H1 (cell line): ENCODE measurements around the gene ERI2. TPM values are rescaled to one million over a fixed set of nuclear protein-coding genes. Genes with fewer than 3 reads are reported as not detected.

Experiments used
- CTCF ChIA-PET: fragments of 300-600 bp; sonication (Branson Sonifier 250); formaldehyde crosslinking; loops from one replicate; lab custom pipeline; 2021; ENCODE audit not compliant: partially characterized antibody; lab: Charles Lee
- POLR2A ChIA-PET: fragments of 300-600 bp; sonication (Branson Sonifier 250); formaldehyde crosslinking; loops from one replicate; lab custom pipeline; 2021; ENCODE audit warnings: inconsistent platforms; ENCODE audit not compliant: partially characterized antibody; lab: Charles Lee
- DNase-seq, 2 experiments: peaks; one replicate each; pipeline versions ENCODE4 v3.0.0 to v3.0.0-alpha.2; 2010 to 2022; ENCODE audit warnings: low spot score in 2 of 2, low read depth in 1 of 2, mixed read lengths in 1 of 2
- FAIRE-seq: peaks from 2 replicates; lab custom pipeline; 2011; peaks lifted over from hg19 to GRCh38; lab: Jason Lieb, UNC
- H2AFZ ChIP-seq: 2 replicates; pipeline ENCODE4 v1.8.1; 2012; ENCODE audit warnings: low read length, inconsistent platforms
- H2AK5ac ChIP-seq: 2 replicates; pipeline ENCODE4 v1.6.1; 2013; ENCODE audit warnings: low read depth, low read length
- H2BK120ac ChIP-seq: replicated peaks from 2 replicates; pipeline ENCODE3; 2013; ENCODE audit warnings: low read depth, low read length, inconsistent platforms
- H2BK12ac ChIP-seq: 2 replicates; pipeline ENCODE4 v1.6.1; 2013; ENCODE audit warnings: low read depth, low read length
- H2BK15ac ChIP-seq: 2 replicates; pipeline ENCODE4 v1.6.1; 2013; ENCODE audit warnings: low read length
- H2BK20ac ChIP-seq: 2 replicates; pipeline ENCODE4 v1.6.1; 2013; ENCODE audit warnings: low read length
- H2BK5ac ChIP-seq: 2 replicates; pipeline ENCODE4 v1.6.1; 2013; ENCODE audit warnings: low read depth, low read length
- H3K14ac ChIP-seq: 2 replicates; pipeline ENCODE4 v1.6.1; 2013; ENCODE audit warnings: inconsistent platforms; ENCODE audit not compliant: insufficient read length
- H3K18ac ChIP-seq: 2 replicates; pipeline ENCODE4 v1.6.1; 2013; ENCODE audit warnings: low read length; ENCODE audit errors: extremely low read depth
- H3K23ac ChIP-seq: 2 replicates; pipeline ENCODE4 v1.6.1; 2013; ENCODE audit warnings: inconsistent platforms; ENCODE audit not compliant: insufficient read length
- H3K23me2 ChIP-seq: 2 replicates; pipeline ENCODE4 v1.6.1; 2013; ENCODE audit warnings: low read depth, low read length
- H3K27ac ChIP-seq: 2 replicates; pipeline ENCODE4 v1.6.1; 2011; ENCODE audit warnings: low read depth, low read length, inconsistent platforms
- H3K27me3 ChIP-seq, 4 experiments: replicated peaks in 1 of 4; 1 replicate in 1 of 4; 2 replicates in 3 of 4; pipeline versions ENCODE4 v1.6.1 to v1.8.1; 2011 to 2013; ENCODE audit warnings: low read length in 3 of 4, mild to moderate bottlenecking in 3 of 4, inconsistent platforms in 2 of 4, mixed read lengths in 2 of 4, moderate library complexity in 1 of 4; ENCODE audit not compliant: control insufficient read depth in 3 of 4, insufficient read depth in 3 of 4; ENCODE audit errors: extremely low read depth in 1 of 4
- H3K36me3 ChIP-seq, 4 experiments: 2 replicates each; pipeline versions ENCODE4 v1.6.1 to v1.8.1; 2011 to 2013; ENCODE audit warnings: mild to moderate bottlenecking in 4 of 4, low read length in 3 of 4, moderate library complexity in 2 of 4, control low read depth in 1 of 4, inconsistent platforms in 1 of 4; ENCODE audit not compliant: insufficient read depth in 4 of 4, control insufficient read depth in 2 of 4
- H3K4ac ChIP-seq: replicated peaks from 2 replicates; pipeline ENCODE3; 2013; ENCODE audit warnings: low read length, low read depth, mixed read lengths, inconsistent platforms; ENCODE audit not compliant: insufficient read length
- H3K4me1 ChIP-seq, 4 experiments: replicated peaks in 1 of 4; 1 replicate in 1 of 4; 2 replicates in 3 of 4; pipeline versions ENCODE4 v1.6.1 to v1.8.1; 2011 to 2013; ENCODE audit warnings: low read length in 3 of 4, inconsistent platforms in 2 of 4, mixed read lengths in 1 of 4; ENCODE audit not compliant: insufficient read depth in 4 of 4, control insufficient read depth in 3 of 4
- H3K4me2 ChIP-seq, 2 experiments: 2 replicates each; pipeline versions ENCODE4 v1.6.1 to v1.8.1; 2011 to 2013; ENCODE audit warnings: low read depth in 2 of 2, low read length in 2 of 2, control low read depth in 1 of 2, inconsistent platforms in 1 of 2, mild to moderate bottlenecking in 1 of 2; ENCODE audit not compliant: insufficient read depth in 1 of 2
- H3K4me3 ChIP-seq, 4 experiments: fragments of 200-600, 300-600 bp in 1 of 4; sonication (generic), shearing (Covaris generic), sonication (Bioruptor Twin) in 1 of 4; 2 replicates each; pipeline versions ENCODE4 v1.5.1 to v1.8.1; 2011 to 2016; ENCODE audit warnings: low read length in 4 of 4, low read depth in 3 of 4, control low read depth in 2 of 4, inconsistent platforms in 2 of 4, mild to moderate bottlenecking in 2 of 4, mixed read lengths in 1 of 4, moderate library complexity in 1 of 4; ENCODE audit not compliant: insufficient read depth in 2 of 4; ENCODE audit errors: extremely low read depth in 1 of 4
- H3K56ac ChIP-seq: replicated peaks from 2 replicates; pipeline ENCODE3; 2013; ENCODE audit warnings: low read depth, mild to moderate bottlenecking, mixed read lengths, low read length, inconsistent platforms; ENCODE audit not compliant: insufficient read length
- H3K79me1 ChIP-seq: 2 replicates; pipeline ENCODE4 v1.6.1; 2013; ENCODE audit warnings: low read depth, low read length, control low read depth
- H3K79me2 ChIP-seq, 2 experiments: 2 replicates each; pipeline versions ENCODE4 v1.6.1 to v1.8.1; 2012 to 2013; ENCODE audit warnings: low read length in 2 of 2, mild to moderate bottlenecking in 2 of 2, inconsistent platforms in 1 of 2; ENCODE audit not compliant: insufficient read depth in 2 of 2, control insufficient read depth in 1 of 2
- H3K9ac ChIP-seq, 4 experiments: replicated peaks in 1 of 4; 1 replicate in 1 of 4; 2 replicates in 3 of 4; pipeline versions ENCODE4 v1.6.1 to v1.8.1; 2011 to 2013; ENCODE audit warnings: low read depth in 3 of 4, low read length in 3 of 4, control low read depth in 2 of 4, mild to moderate bottlenecking in 2 of 4, moderate library complexity in 2 of 4, inconsistent platforms in 1 of 4; ENCODE audit errors: extremely low read depth in 1 of 4
- H3K9me3 ChIP-seq, 2 experiments: 2 replicates each; pipeline versions ENCODE4 v1.6.1 to v1.8.1; 2012 to 2013; ENCODE audit warnings: mild to moderate bottlenecking in 2 of 2, moderate library complexity in 2 of 2, control low read depth in 1 of 2, inconsistent platforms in 1 of 2, low read depth in 1 of 2, low read length in 1 of 2, mixed read lengths in 1 of 2; ENCODE audit not compliant: insufficient read depth in 2 of 2
- H4K20me1 ChIP-seq, 2 experiments: replicated peaks in 1 of 2; 2 replicates each; pipeline versions ENCODE3 to v1.8.1; 2011 to 2013; ENCODE audit warnings: inconsistent platforms in 2 of 2, low read length in 2 of 2, mild to moderate bottlenecking in 1 of 2; ENCODE audit not compliant: insufficient read depth in 2 of 2, control insufficient read depth in 1 of 2
- H4K5ac ChIP-seq: 2 replicates; pipeline ENCODE4 v1.6.1; 2013; ENCODE audit warnings: low read length, low read depth, mixed read lengths, inconsistent platforms; ENCODE audit not compliant: insufficient read length
- H4K8ac ChIP-seq: 2 replicates; pipeline ENCODE4 v1.8.0; 2013; ENCODE audit warnings: mild to moderate bottlenecking, moderate library complexity, low read length, inconsistent platforms; ENCODE audit not compliant: insufficient read depth; ENCODE audit errors: extremely low read depth
- H4K91ac ChIP-seq: replicated peaks from 2 replicates; pipeline ENCODE3; 2013; ENCODE audit warnings: low read length, mixed read lengths, inconsistent platforms; ENCODE audit not compliant: insufficient read length
- MAX ChIP-seq: IDR thresholded peaks from 2 replicates; pipeline ENCODE4 v1.6.1; 2012; ENCODE audit warnings: inconsistent platforms
- SIX5 ChIP-seq: IDR thresholded peaks from 2 replicates; pipeline ENCODE4 v1.6.1; 2011; ENCODE audit warnings: mild to moderate bottlenecking, low read depth, low read length
- ZNF274 ChIP-seq: IDR thresholded peaks from 2 replicates; pipeline ENCODE4 v1.7.0; 2012; ENCODE audit warnings: low read length, borderline replicate concordance; ENCODE audit errors: extremely low read depth
- WGBS, 2 experiments: shearing (Covaris generic) in 1 of 2; methylation state at CpG; one replicate each; pipeline versions ENCODE4 v1.1.6 to v1.1.7; 2013 to 2015; ENCODE audit warnings: low lambda C conversion rate in 2 of 2, mixed read lengths in 2 of 2, inconsistent platforms in 1 of 2, low coverage in 1 of 2, missing lambda C conversion rate in 1 of 2; ENCODE audit not compliant: insufficient replicate concordance in 2 of 2, insufficient coverage in 1 of 2, insufficient read length in 1 of 2; ENCODE audit errors: extremely low coverage in 1 of 2, missing lambda C conversion rate in 1 of 2; 5-methylcytosine and 5-hydroxymethylcytosine counted together
- polyA plus RNA-seq, 7 experiments: library from polyadenylated mRNA; depleted of rRNA in 3 of 7; stranded (reverse) in 5 of 7; unstranded in 2 of 7; fragments of >200 nt in 5 of 7; fragments of 200-250 nt in 2 of 7; gene quantifications; 1 replicate in 5 of 7; 2 replicates in 1 of 7; 4 replicates in 1 of 7; pipeline versions ENCODE4 v1.2.1 to v1.2.3, GENCODE V29; 2011 to 2013; ENCODE audit warnings: missing spikeins in 2 of 7, mixed read lengths in 2 of 7
- total RNA-seq: library from RNA; stranded (reverse); fragmentation: NEBNext Ultra II Directional; extraction: Animal tissue kit (Norgen Biotek cat#: 25700); gene quantifications from 2 replicates; pipeline ENCODE4 v1.2.1, GENCODE V29; 2021

The ERI2 gene
- total and polyA plus RNA-seq, 2 of the 8 experiments (the other 6 are each of a cell fraction or from before 2014, with no cell fraction given) = 11.0 to 12.6 TPM

GRCh38 chr16:20847550-20847949, 41.3 kb upstream of the ERI2 start:
- Histone ChIP-seq H2BK12ac (no peak overlapping the region), H3K27ac (no peak overlapping the region), H3K4me2 (no peak overlapping the region), H2AK5ac (no peak overlapping the region), H3K36me3 (peaks cover 0 to 10% (median 2%) of the 10 kb centered on the region in 4 experiments; a peak in 2 of 8 replicates), H2BK5ac (no peak overlapping the region), H3K27me3 (no peaks in the 10 kb centered on the region), H3K14ac (no peak overlapping the region), H4K8ac (no peak overlapping the region), H3K4ac (no peak overlapping the region), H4K91ac (no peak overlapping the region), H3K56ac (no peak overlapping the region), H3K18ac (no peak overlapping the region), H3K4me3 (no peak overlapping the region), H3K9me3 (no peaks in the 10 kb centered on the region), H3K23ac (no peak overlapping the region), H4K5ac (no peak overlapping the region), H2BK20ac (no peak overlapping the region), H3K23me2 (no peaks in the 10 kb centered on the region), H3K79me1 (no peaks in the 10 kb centered on the region), H4K20me1 (peaks cover 2% of the 10 kb centered on the region in 2 experiments), H2BK120ac (no peak overlapping the region), H3K79me2 (no peaks in the 10 kb centered on the region), H3K4me1 (peaks cover 0 to 2% (median 0%) of the 10 kb centered on the region in 4 experiments; a peak in 1 of 7 replicates), H2AFZ (no peak overlapping the region), H3K9ac (no peak overlapping the region), H2BK15ac (no peak overlapping the region)
- TF ChIP-seq ZNF274 (no peak), SIX5 (no peak), MAX (no peak)
- 50% methylated on average over 2 of the region's 2 CpGs; no CpG with 5 or more reads in 1 of the 2 experiments for WGBS, 2 experiments
- no peak for DNase-seq
- CTCF ChIA-PET = interaction anchor here (0.6 to 9.6 kb wide), 5 partner anchors 236 to 1895 kb away, joined by 3 to 125 read pairs (median 4); no protein-coding TSS in a partner anchor
- POLR2A ChIA-PET = no interaction called here
- FAIRE-seq = no peak
